Measurements from ENCODE around the gene MED29.

The MED29 gene

DNA sequence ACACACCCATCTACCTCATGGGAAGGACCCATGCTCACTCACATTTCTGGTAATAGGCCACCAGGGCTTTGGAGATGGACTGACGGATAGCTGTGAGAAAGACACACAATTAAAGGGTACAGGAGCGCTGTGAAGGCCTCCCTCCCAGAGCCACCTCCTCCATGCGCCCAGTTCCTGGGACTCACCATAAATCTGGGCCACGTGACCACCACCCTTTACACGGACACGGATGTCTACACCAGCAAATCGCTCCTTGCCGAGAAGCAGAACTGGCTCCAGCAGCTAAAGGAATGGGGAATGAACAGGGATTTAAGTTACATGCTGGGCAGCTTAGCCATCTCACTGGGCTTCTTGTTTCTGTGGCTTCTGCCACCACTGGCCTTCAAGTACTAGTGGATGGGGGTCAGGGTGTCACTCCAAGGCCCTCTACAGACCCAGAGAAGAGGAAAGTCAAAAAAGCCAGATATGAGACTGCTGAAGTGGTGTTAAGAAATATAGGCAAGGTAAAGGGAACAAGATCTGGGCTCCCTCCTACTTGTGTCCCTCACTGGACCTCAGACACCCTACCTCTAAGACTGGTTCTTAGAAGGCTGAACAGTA lies 42.4 kb downstream of the MED29 start:
- DNase-seq = no peak

DNA sequence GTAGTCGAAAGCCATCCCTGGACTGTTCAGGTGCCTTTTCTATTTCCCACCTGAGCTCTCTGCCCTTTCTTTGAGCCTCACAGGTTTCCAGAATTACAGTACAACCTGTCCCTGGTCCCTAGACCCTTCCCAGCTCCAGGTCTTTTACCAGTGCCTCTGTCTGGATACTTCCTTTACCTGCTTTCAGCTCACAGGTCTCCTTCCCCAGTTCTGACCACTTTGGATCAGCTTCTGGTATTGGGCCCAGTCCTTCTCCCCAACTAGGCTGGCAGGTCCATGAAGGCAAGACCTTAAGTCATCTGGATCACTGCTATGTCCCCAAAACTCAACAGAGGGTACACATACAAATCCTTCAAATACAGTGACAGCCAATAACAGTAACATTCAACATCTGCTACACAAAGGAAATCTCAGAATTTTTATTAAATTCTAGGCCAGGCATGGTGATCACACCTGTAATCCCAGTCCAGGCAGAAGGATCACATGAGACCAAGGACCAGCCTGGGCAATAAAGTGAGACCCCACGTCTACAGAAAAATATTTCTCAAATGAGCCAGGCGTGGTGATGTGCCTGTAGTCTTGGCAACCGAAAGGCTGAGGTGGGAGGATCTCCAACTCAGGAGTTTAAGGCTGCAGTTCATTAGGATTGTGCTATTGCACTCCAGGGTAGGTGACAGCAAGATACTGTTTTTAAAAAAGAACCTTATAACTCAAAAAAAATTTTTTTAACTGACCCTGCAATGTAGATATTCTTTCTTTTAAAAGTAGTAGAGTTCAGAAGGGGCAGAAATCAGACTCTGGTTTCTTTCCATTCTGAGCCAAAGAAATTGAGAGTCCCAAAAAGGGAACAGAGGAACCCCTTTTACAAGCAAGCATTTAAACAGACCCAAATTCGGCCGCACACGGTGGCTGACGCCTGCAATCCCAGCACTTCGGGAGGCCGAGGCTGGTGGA lies 43.2 kb downstream of the MED29 start:
- DNase-seq = no peak

DNA sequence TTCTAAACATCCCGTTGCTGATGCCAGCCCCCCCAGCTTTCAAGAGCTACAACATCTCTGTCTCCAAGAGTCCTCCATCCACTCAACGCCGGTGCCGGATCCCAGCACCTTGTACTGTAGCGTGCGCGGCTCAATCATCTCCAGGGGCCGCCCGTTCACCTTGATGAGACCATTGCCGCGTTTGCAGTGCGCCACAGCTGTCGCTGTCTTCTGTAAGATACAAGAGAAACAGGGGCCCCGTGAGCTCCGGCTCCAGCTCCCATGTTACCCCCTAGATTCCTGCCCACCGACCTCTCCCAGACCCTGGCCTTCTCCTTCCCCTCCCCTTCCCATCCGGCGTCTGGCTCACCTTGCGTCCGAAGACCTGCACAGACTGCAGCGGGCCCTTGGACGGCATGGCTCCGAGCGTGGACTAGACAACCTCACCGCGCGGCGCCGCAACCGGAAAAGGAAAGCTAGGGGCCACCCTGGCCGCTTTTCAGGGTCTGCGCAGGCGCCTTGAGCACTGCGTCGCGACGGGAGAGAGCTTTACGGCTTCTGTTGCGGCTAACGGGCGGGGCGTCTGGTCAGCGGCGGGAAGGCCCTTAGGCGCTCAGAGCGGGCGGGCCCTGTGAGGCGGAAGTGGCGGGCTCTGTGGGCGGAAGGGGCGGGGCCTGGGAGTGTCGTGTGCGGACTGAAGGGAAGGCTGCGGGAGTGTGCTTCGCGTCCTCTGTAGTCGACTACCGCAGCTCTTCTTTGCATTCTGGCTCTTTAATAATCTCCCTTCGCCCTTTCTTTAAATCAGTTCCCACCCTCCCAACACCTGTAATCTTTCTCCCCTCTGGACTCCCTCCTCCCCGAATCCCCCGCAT lies 44.5 kb downstream of the MED29 start, which contains the start of gene RPS16:
Gene RPS16, minus strand, starts transcription at position 451 of the 851 bp plus-strand sequence. Its CDS starts 54 bp downstream, at position 397.
- peak; percentile 99 for DNase-seq

GRCh38 chr19:39436350-39436716 lies 45.2 kb downstream of the MED29 start:
- DNase-seq = no peak

GRCh38 chr19:39438270-39438934 lies 47.2 kb downstream of the MED29 start:
- no peak for DNase-seq

DNA sequence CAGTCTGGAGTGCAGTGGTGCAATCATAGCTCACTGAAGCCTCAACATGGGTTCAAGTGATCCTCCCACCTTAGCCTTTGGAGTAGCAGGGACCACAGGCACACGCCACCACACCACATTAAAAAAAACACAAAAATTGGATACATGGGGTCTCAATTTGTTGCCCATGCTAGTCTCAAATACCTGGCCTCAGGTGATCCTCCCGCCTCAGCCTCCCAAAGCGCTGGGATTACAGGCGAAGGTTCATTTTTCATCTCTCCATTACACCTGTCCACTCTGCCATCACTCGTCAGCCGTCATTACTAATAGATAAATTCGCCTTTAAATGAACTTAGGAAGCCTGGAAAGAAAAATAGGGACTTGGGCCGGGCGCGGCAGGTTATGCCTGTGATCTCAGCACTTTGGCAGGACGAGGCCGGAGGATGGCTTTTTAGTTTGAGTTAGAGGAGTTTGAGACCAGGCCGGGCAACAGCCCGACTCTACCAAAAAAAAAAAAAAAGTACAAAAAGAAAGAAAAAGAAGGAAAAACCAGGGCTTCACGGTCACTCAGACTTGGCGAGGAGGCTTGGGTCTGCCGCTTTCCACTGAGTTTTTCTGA lies 53.5 kb downstream of the MED29 start:
- DNase-seq = no peak

DNA sequence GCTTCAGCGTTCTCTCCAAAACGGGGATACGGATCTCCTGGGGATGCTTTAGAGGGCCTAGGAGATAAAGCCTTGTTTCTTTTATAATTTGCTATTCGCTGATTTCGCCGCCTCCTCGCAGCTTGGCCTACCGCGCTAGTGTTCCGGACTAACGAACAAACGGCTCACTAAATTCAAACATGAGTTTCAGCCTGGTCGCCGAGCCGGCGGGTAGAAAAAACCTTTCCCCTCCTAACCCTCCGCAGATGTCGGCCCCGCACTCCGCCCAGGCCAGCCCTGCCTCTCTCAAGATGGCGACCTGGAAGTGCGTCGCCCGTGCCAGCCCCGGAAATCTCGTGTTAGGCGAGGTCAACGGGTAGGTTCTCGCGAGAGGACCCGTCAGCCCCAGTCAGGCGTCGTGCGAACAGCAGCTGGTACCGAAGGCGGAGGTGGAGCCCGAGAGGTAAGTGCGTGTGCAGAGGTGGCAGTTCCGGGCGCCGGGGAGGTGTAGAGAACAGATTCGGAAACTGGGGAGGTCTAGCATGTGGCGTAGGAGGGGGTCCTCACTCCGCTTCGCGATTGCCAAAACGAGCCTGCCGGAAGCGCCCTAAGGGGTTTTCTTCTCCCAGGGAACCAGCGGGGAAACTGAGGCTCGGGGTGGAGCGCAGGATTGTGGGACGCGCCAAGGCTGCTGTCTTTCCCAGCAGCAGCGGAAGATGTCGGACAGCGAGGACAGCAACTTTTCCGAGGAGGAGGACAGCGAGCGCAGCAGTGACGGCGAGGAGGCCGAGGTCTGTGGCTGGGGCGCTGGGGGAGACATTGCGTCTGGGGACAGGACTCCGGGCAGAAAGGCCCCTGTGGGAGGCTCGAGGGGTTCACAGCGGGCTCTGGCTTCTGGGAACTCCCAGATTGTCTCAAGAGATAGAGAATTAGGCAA lies 54.3 kb downstream of the MED29 start, which contains the start of gene SUPT5H:
Gene SUPT5H, plus strand, starts transcription at position 387 of the 916 bp plus-strand sequence. Its CDS starts 309 bp downstream, at position 696.
- peak; percentile 98 for DNase-seq

DNA sequence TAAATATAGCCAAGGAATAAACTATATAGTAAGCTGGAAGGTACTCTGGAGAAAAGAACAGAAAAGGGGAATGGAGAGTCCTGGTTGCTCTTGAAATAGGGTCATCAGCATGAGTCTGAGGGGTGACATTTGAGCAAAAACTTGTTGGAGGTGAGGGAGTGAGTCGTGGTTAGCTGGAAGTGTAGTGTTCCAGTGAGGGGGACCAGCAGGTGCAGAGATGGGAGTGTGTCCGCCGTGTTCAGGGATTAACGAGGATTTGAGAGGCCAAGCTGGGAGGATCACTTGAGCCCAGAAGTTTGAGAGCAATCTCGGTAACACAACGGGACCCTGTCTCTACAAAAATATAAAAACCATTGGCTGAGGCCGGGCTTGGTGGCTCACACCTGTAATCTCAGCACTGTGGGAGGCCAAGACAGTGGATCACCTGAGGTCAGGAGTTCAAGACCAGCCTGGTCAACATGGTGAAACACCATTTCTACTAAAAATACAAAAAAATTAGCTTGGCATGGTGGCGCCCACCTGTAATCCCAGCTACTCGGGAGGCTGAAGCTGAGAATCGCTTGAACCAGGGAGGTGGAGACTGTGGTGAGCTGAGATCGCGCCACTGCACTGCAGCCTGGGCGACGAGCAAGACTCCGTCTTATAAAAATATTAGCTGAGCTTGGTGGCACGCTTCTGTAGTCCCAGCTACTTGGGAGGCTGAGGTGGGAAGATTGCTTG lies 55.3 kb downstream of the MED29 start:
- no peak for DNase-seq

GRCh38 chr19:39448271-39448670 lies 57.1 kb downstream of the MED29 start:
- DNase-seq = no peak

GRCh38 chr19:39449116-39449797 lies 58.1 kb downstream of the MED29 start:
- no peak for DNase-seq

All from right hindlimb (tissue), 1 donor.